SK-N-SH (cell line): ENCODE results near the gene COX15.

Experiments used
- CTCF ChIP-seq: fragments of 200-600 bp; sonication (generic); IDR thresholded peaks from 2 replicates; pipeline ENCODE4 v1.6.1; 2017; ENCODE audit warnings: antibody characterized with exemption, mild to moderate bottlenecking, moderate library complexity
- ELF1 ChIP-seq: IDR thresholded peaks from 2 replicates; pipeline ENCODE4 v1.4.0; 2012
- EP300 ChIP-seq, 2 experiments: IDR thresholded peaks; 2 replicates each; pipeline versions ENCODE4 v1.4.0 to v1.6.1; 2012; ENCODE audit warnings: borderline replicate concordance in 1 of 2, low read depth in 1 of 2, low read length in 1 of 2
- EZH2phosphoT487 ChIP-seq: fragments of 200-600 bp; sonication (generic); IDR thresholded peaks from 2 replicates; pipeline ENCODE4 v1.6.1; 2017; ENCODE audit warnings: low read depth, mixed run types, mild to moderate bottlenecking, antibody characterized with exemption, moderate library complexity, borderline replicate concordance
- GABPA ChIP-seq: IDR thresholded peaks from 2 replicates; pipeline ENCODE4 v1.4.0; 2012; ENCODE audit warnings: low read depth, mild to moderate bottlenecking
- NFIC ChIP-seq: IDR thresholded peaks from 2 replicates; pipeline ENCODE4 v1.4.0; 2012; ENCODE audit warnings: borderline replicate concordance
- POLR2AphosphoS5 ChIP-seq: IDR thresholded peaks from 2 replicates; pipeline ENCODE4 v1.6.1; 2012; ENCODE audit warnings: low read depth, low read length
- RAD21 ChIP-seq: IDR thresholded peaks from 2 replicates; pipeline ENCODE4 v1.6.1; 2012; ENCODE audit warnings: mild to moderate bottlenecking, low read length
- TF ChIP-seq, protein P1 (sequence below): fragments of 150-350 bp; IDR thresholded peaks from 2 replicates; pipeline ENCODE4 v1.6.1; 2017; ENCODE audit warnings: antibody characterized with exemption, low read length, low read depth, borderline replicate concordance
- TF ChIP-seq, protein P2 (sequence below): IDR thresholded peaks from 2 replicates; pipeline ENCODE4 v1.4.0; 2012; ENCODE audit warnings: low read depth, borderline replicate concordance

GRCh38 chr10:99742254-99742653, 10.3 kb upstream of the COX15 start:
- TF ChIP-seq CTCF, result no peak
- TF ChIP-seq, protein P1, sequence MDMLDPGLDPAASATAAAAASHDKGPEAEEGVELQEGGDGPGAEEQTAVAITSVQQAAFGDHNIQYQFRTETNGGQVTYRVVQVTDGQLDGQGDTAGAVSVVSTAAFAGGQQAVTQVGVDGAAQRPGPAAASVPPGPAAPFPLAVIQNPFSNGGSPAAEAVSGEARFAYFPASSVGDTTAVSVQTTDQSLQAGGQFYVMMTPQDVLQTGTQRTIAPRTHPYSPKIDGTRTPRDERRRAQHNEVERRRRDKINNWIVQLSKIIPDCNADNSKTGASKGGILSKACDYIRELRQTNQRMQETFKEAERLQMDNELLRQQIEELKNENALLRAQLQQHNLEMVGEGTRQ, result no peak
- no peak for TF ChIP-seq NFIC
- no peak for TF ChIP-seq GABPA
- TF ChIP-seq RAD21, result no peak
- TF ChIP-seq, protein P2, sequence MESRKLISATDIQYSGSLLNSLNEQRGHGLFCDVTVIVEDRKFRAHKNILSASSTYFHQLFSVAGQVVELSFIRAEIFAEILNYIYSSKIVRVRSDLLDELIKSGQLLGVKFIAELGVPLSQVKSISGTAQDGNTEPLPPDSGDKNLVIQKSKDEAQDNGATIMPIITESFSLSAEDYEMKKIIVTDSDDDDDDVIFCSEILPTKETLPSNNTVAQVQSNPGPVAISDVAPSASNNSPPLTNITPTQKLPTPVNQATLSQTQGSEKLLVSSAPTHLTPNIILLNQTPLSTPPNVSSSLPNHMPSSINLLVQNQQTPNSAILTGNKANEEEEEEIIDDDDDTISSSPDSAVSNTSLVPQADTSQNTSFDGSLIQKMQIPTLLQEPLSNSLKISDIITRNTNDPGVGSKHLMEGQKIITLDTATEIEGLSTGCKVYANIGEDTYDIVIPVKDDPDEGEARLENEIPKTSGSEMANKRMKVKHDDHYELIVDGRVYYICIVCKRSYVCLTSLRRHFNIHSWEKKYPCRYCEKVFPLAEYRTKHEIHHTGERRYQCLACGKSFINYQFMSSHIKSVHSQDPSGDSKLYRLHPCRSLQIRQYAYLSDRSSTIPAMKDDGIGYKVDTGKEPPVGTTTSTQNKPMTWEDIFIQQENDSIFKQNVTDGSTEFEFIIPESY, result no peak
- no peak for TF ChIP-seq ELF1
- TF ChIP-seq POLR2AphosphoS5, result no peak
- TF ChIP-seq EZH2phosphoT487, result no peak
- TF ChIP-seq EP300 (IDR thresholded peaks at IDR 0.05; ENCODE audit: borderline replicate concordance in 1 of 2, low read depth in 1 of 2, low read length in 1 of 2), result no peak
